GM12878 (cell line): ENCODE results near the gene SWSAP1. TPM values are rescaled to one million over a fixed set of nuclear protein-coding genes. Genes with fewer than 3 reads are reported as not detected.

Experiments
- ATAC-seq: fragments of 200-7000 bp; cut with Tn5 transposase; 3 replicates; pipeline ENCODE4 v1.9.1; 2020; ENCODE audit warnings: mild to moderate bottlenecking, moderate library complexity
- BruUV-seq: library from RNA; stranded (reverse); fragments of 400-500 nt; replicated peaks from 2 replicates; lab custom pipeline; 2021; lab: Mats Ljungman, UMichigan
- CTCF ChIA-PET: fragments of 300-600 bp; sonication (Branson Sonifier 250); formaldehyde crosslinking; extraction: SDS; loops from one replicate; lab custom pipeline; 2021; ENCODE audit warnings: inconsistent platforms; lab: Yijun Ruan, JAX
- POLR2A ChIA-PET: fragments of 350-600 bp; formaldehyde crosslinking; extraction: SDS; loops from one replicate; lab custom pipeline; 2021; ENCODE audit warnings: inconsistent platforms; lab: Charles Lee
- RAD21 ChIA-PET: fragments of 300-600 bp; sonication (Branson Sonifier 250); formaldehyde crosslinking; loops from one replicate; lab custom pipeline; 2023; ENCODE audit warnings: antibody characterized with exemption; ENCODE audit not compliant: unreplicated experiment; lab: Charles Lee
- SMC1A ChIA-PET: fragments of 300-600 bp; sonication (Branson Sonifier 250); formaldehyde crosslinking; loops from one replicate; lab custom pipeline; 2023; ENCODE audit not compliant: unreplicated experiment, uncharacterized antibody; lab: Charles Lee
- DNase-seq: peaks from one replicate; pipeline ENCODE4 v3.0.0-alpha.2; 2011; ENCODE audit warnings: low read depth, low spot score
- FAIRE-seq: peaks from 3 replicates; lab custom pipeline; 2011; peaks lifted over from hg19 to GRCh38; lab: Jason Lieb, UNC
- H2AFZ ChIP-seq: 2 replicates; pipeline ENCODE4 v1.6.0; 2011; ENCODE audit warnings: low read depth, low read length, control low read depth; ENCODE audit not compliant: control insufficient read depth
- H3K27ac ChIP-seq: 2 replicates; pipeline ENCODE4 v1.5.1; 2011; ENCODE audit warnings: control low read depth; ENCODE audit not compliant: control insufficient read depth, insufficient read depth
- H3K27me3 ChIP-seq, 2 experiments: replicated peaks in 1 of 2; 2 replicates each; pipeline versions ENCODE4 v1.6.0 to v1.6.1; 2011; ENCODE audit warnings: low read length in 1 of 2; ENCODE audit not compliant: control insufficient read depth in 2 of 2, insufficient read depth in 2 of 2
- H3K36me3 ChIP-seq, 2 experiments: 2 replicates each; pipeline ENCODE4 v1.5.1; 2011; ENCODE audit warnings: low read length in 1 of 2; ENCODE audit not compliant: control insufficient read depth in 2 of 2, insufficient read depth in 2 of 2
- H3K4me1 ChIP-seq: 2 replicates; pipeline ENCODE4 v1.6.1; 2011; ENCODE audit warnings: mild to moderate bottlenecking, low read length, moderate library complexity, mixed read lengths; ENCODE audit not compliant: control insufficient read depth, insufficient read depth
- H3K4me2 ChIP-seq: 2 replicates; pipeline ENCODE4 v1.6.0; 2011; ENCODE audit warnings: control low read depth; ENCODE audit not compliant: control insufficient read depth, insufficient read depth
- H3K4me3 ChIP-seq: fragments of 200-600 bp; sonication (generic); 2 replicates; pipeline ENCODE4 v1.5.1; 2016
- H3K79me2 ChIP-seq: 2 replicates; pipeline ENCODE4 v1.6.0; 2011; ENCODE audit warnings: low read length; ENCODE audit not compliant: control insufficient read depth, insufficient read depth
- H3K9ac ChIP-seq: 2 replicates; pipeline ENCODE4 v1.8.0; 2011; ENCODE audit warnings: low read length, control low read depth, mixed read lengths; ENCODE audit not compliant: control insufficient read depth, insufficient read depth
- H3K9me3 ChIP-seq: replicated peaks from 3 replicates; pipeline ENCODE4 v1.5.1; 2011; ENCODE audit warnings: mild to moderate bottlenecking, low read length; ENCODE audit not compliant: control insufficient read depth, insufficient read depth
- H4K20me1 ChIP-seq: 2 replicates; pipeline ENCODE4 v1.6.0; 2011; ENCODE audit not compliant: control insufficient read depth, insufficient read depth
- ATF7 ChIP-seq: fragments of 450-650 bp; IDR thresholded peaks from 2 replicates; pipeline ENCODE4 v1.6.1; 2016; ENCODE audit warnings: low read depth, mild to moderate bottlenecking
- FOS ChIP-seq: IDR thresholded peaks from 3 replicates; pipeline ENCODE4 v1.6.1; 2011; ENCODE audit warnings: borderline replicate concordance; ENCODE audit not compliant: insufficient read length; ENCODE audit errors: extremely low read depth
- GABPA ChIP-seq: IDR thresholded peaks from 2 replicates; pipeline ENCODE4 v1.6.1; 2014; ENCODE audit warnings: antibody characterized with exemption, low read depth, mild to moderate bottlenecking, inconsistent platforms
- MLLT1 ChIP-seq: fragments of 450-650 bp; IDR thresholded peaks from 2 replicates; pipeline ENCODE4 v1.6.1; 2016; ENCODE audit warnings: mild to moderate bottlenecking
- MYC ChIP-seq: IDR thresholded peaks from 2 replicates; pipeline ENCODE4 v1.6.1; 2011; ENCODE audit warnings: mild to moderate bottlenecking, low read length, moderate library complexity, inconsistent platforms; ENCODE audit not compliant: insufficient read depth, insufficient replicate concordance, insufficient read length, severe bottlenecking
- NKRF ChIP-seq: fragments of 450-650 bp; conservative IDR thresholded peaks from 2 replicates; pipeline ENCODE4 v1.6.1; 2017; ENCODE audit warnings: mild to moderate bottlenecking, moderate library complexity
- RCOR1 ChIP-seq: conservative IDR thresholded peaks from 2 replicates; pipeline ENCODE4 v1.6.1; 2012; ENCODE audit warnings: low read depth, low read length, improper control_type of control experiment
- REST ChIP-seq: IDR thresholded peaks from 2 replicates; pipeline ENCODE4 v1.6.1; 2012; ENCODE audit warnings: mild to moderate bottlenecking, low read depth, low read length
- TARDBP ChIP-seq: IDR thresholded peaks from 2 replicates; pipeline ENCODE4 v1.6.1; 2016; ENCODE audit warnings: borderline replicate concordance
- TBL1XR1 ChIP-seq: IDR thresholded peaks from 2 replicates; pipeline ENCODE4 v1.6.1; 2012; ENCODE audit warnings: low read depth, low read length, improper control_type of control experiment
- TCF7 ChIP-seq: IDR thresholded peaks from 2 replicates; pipeline ENCODE4 v1.6.1; 2014; ENCODE audit warnings: antibody characterized with exemption, borderline replicate concordance
- ZBTB33 ChIP-seq: fragments of 450-650 bp; IDR thresholded peaks from 2 replicates; pipeline ENCODE4 v1.6.1; 2017; ENCODE audit warnings: mild to moderate bottlenecking
- ZNF24 ChIP-seq: fragments of 450-650 bp; IDR thresholded peaks from 2 replicates; pipeline ENCODE4 v1.6.1; 2017; ENCODE audit warnings: antibody characterized with exemption, mild to moderate bottlenecking
- ZNF274 ChIP-seq: IDR thresholded peaks from one replicate; pipeline ENCODE4 v1.8.0; 2011; ENCODE audit not compliant: insufficient read length, insufficient read depth
- ZNF622 ChIP-seq: fragments of 450-650 bp; IDR thresholded peaks from 2 replicates; pipeline ENCODE4 v1.6.1; 2017; ENCODE audit warnings: mild to moderate bottlenecking, inconsistent platforms
- ZZZ3 ChIP-seq: IDR thresholded peaks from 2 replicates; pipeline ENCODE4 v1.6.1; 2011; ENCODE audit warnings: low read depth; ENCODE audit not compliant: control insufficient read depth, insufficient read length
- WGBS: methylation state at CpG from one replicate; pipeline ENCODE4 v1.1.6; 2016; ENCODE audit warnings: low lambda C conversion rate; ENCODE audit not compliant: insufficient replicate concordance, insufficient coverage; ENCODE audit errors: missing lambda C conversion rate; 5-methylcytosine and 5-hydroxymethylcytosine counted together
- in situ Hi-C: fragments of 300-500 bp; cut with MboI; formaldehyde crosslinking; loops from 9 replicates; pipeline ENCODE4 v1.14.3; 2018; ENCODE audit warnings: mixed read lengths
- intact Hi-C: fragments of 100-400 bp; cut with micrococcal nuclease; formaldehyde crosslinking; loops from one replicate; pipeline ENCODE4 v1.14.2; 2022; ENCODE audit not compliant: unreplicated experiment
- polyA plus RNA-seq, 11 experiments: library from polyadenylated mRNA; depleted of rRNA in 4 of 11; unstranded in 6 of 11; stranded (reverse) in 5 of 11; fragments of >200 nt; fragmentation: Nextera tagmentation in 4 of 11; fragmentation: Illumina TruSeq in 1 of 11; extraction: Ambion mirVana in 4 of 11; extraction: Trizol in 1 of 11; gene quantifications; 1 replicate in 1 of 11; 2 replicates in 10 of 11; pipeline versions ENCODE4 v1.2.1 to v1.2.3, GENCODE V29; 2011 to 2016; ENCODE audit warnings: inconsistent platforms in 2 of 11, missing spikeins in 2 of 11, low read depth in 1 of 11
- total RNA-seq, 4 experiments: library from RNA; depleted of rRNA in 3 of 4; stranded (reverse); fragments of >200 nt in 3 of 4; fragmentation: Illumina TruSeq in 1 of 4; extraction: Trizol in 1 of 4; gene quantifications; 2 replicates each; pipeline versions ENCODE4 v1.2.1 to v1.2.3, GENCODE V29; 2013 to 2021

The SWSAP1 gene
- total and polyA plus RNA-seq, 10 of the 15 experiments (the other 5 are each of a cell fraction or from before 2014, with no cell fraction given), result 0.18 to 6.5 (median 2.4) TPM

GRCh38 chr19:11364296-11364904 is 10.1 kb upstream of the SWSAP1 start:
- ATAC-seq (no peak), DNase-seq (no peak), FAIRE-seq (no peak)
- ChIA-PET SMC1A (no interaction called here), CTCF (interaction anchor here (1.3 kb wide), 1 partner anchor 13 kb away, joined by 3 read pairs; no protein-coding TSS in a partner anchor), RAD21 (no interaction called here), POLR2A (no interaction called here)
- Histone ChIP-seq H3K27ac (no peak overlapping the region), H3K9ac (no peak overlapping the region), H3K4me3 (no peak overlapping the region), H2AFZ (no peak overlapping the region), H3K4me2 (no peak overlapping the region), H3K27me3 (no peaks in the 10 kb centered on the region), H3K79me2 (no peaks in the 10 kb centered on the region), H3K4me1 (no peaks in the 10 kb centered on the region), H3K36me3 (no peaks in the 10 kb centered on the region), H3K9me3 (no peaks in the 10 kb centered on the region), H4K20me1 (no peaks in the 10 kb centered on the region)
- intact Hi-C loops (no loop called here), in situ Hi-C loops (no loop called here)
- 84% methylated on average over 22 of the region's 28 CpGs for WGBS
- TF ChIP-seq ZNF274 (no peak), MYC (no peak), TARDBP (no peak), ZNF622 (no peak), MLLT1 (no peak), ZNF24 (no peak), TCF7 (no peak), GABPA (no peak), ZZZ3 (no peak), FOS (no peak), TBL1XR1 (no peak), RCOR1 (no peak), REST (no peak), NKRF (no peak), ATF7 (no peak), ZBTB33 (no peak)
- no TSS peak for BruUV-seq
